Dermis blood vessel endothelial cell (primary cell): ENCODE measurements around the gene CCDC85C. TPM values are rescaled to one million over a fixed set of nuclear protein-coding genes. Genes with fewer than 3 reads are reported as not detected.

Experiments
- DNase-seq: peaks from one replicate; pipeline ENCODE4 v3.0.0; 2010
- total RNA-seq: library from RNA; depleted of rRNA; stranded (reverse); fragments of >200 nt; gene quantifications from 2 replicates; pipeline ENCODE4 v1.2.3, GENCODE V29; 2014

CCDC85C gene
- total RNA-seq, 1 donor from 2014 or later = 14.5 TPM

GRCh38 chr14:99571303-99571986 lies 32.6 kb downstream of the CCDC85C start:
- DNase-seq = no peak

GRCh38 chr14:99570544-99571302 lies 33.3 kb downstream of the CCDC85C start:
- no peak for DNase-seq

DNA sequence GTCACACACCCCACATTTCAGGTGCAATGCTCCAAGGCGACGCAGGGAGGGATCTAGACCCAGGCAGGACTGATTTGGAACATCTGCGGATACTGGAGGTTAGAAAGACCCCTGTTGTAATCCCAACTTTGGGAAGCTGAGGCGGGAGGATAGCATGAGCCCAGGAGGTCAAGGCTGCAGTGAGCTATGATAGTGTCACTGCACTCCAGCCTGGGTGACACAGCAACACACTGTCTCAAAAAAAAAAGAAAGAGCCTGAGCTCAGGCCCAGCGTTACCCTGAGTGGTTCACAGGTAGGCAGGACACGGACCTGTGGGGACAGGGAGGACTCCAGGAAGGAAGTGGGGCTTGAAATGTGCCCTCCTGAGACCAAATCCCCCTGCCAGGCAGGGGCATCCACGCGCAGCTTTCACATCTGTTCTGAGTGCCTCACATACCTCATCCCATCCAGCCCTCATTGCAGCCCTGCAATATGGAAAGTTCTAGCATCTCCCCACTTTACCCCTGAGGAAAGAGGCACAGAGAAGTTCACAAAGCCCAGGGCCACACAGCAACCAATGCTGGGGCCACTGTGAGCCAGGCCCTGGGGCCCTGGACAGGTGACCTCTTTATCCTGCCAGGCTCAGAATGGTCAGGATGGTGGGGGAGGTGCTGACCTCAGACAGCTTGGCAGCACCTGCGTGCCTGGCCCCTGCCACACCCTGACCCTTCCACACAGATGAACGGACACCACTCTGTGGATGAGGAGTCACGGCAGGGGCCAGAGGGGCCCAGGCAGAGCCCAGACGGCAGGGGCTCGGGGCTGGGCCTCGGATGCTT lies 34.1 kb downstream of the CCDC85C start:
- DNase-seq = no peak

DNA sequence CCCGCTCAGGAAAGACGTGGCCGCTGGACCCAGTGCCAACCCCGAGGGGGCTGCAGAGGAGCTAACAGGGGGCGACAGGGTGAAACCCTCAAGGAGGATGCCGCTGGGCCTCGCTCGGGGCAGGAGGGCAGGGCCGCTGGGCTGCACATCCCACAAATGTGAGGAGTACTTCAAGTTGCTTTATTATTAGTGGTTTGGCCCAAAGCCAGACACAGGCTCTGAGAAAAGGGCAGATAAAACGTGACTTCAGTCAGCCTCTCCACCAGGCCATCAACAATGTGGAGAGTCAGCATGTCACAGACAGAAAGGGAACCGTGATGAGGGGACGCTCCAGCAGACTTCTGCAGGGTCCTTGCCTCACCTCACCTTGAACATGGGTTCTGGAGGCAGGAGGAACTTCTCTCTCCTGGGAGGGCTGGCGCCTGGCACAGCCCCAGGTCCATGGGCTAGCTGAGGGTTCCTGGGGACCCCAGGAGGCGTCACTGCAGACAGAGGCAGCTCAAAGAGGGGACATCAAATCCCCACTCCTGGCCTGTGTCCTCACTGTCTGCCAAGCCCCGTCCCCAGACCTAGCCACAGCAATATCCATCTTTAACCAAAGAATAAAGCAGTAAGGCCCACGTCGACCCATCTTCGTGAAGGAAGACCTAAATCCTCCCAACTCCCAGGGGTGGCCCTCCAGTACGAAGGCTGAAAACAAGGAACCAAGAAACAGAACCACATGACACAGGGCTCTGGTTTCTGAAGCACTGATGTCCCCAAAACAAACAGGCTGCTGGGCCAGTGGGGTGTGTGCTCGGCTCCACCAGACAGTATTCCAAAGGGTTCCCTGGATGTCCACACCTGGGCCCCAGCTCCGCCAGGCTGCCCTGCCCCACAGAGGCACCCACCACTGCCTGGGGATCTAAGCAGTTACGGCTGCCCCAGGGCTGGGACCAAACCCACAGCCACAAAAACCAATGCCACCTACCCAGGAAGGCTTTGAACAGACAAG lies 35.1 kb downstream of the CCDC85C start:
- peak; percentile 47 for DNase-seq

DNA sequence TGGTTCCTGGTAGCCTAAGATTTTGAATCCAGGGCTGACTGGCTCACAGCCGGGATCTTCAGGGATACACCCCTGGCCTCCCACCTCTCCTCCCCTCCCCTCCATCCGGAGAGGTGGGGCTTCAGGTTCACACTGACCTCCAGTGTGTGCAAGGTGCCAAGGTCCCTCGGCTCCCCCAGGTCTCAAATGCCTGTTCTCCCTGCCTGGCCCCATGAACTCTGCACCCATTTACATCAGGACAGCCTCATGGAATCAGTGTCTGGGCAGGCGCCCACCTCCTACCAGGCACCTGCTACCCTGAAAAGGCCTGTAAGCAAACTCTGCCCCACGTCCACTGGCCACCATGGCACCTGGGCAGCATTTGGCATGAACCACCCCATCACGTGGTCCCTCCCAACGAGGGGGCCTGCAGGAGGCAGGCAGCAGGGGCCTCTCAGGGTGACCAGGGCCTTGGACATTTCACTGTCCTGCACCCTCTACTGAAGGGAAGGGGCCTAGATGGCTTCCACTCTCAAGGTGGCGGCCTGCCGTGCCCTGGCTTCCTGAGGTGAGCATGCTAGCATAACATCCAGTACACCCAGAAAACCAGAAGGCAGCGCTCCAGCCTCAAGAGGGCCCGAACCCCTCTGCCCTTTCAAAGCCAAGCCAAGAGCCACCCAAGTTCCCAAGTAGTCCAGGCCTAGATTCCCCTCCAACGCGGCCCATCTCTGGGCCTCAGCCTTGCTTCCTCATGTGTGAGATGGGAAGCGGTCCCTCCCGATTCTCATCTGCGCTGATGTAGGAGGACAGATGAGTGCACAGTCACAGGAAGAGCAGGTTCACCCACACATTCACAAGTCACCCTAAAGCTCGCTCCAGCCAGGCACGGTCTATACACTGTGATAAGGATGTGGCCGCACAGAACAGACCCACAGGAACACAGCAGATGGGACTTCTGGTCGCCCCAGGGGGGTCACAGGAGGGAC lies 37.3 kb downstream of the CCDC85C start:
- no peak for DNase-seq

- DNase-seq = peak; percentile 45
Observed at GRCh38 chr14:99566009-99566389, 38.0 kb downstream of the CCDC85C start.

DNA sequence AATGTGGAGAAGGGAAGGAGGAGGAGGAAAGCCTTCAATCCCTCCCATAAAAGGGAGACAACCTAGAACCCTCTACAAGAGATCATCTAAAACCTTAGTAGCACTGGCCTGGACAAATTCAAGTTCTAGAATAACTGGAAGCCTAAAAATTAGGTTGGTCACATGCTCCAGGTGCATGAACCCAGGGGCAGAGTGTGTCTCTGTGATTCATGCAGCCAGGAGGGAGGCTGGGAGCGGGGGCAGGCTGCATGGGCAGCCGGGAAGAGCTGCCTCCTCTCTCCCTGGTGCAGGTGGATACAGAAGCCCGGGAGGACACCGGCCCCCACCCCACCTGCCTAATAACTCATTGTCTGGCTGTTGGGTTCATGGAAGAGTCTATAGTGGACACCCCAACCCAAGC lies 38.6 kb downstream of the CCDC85C start:
- no peak for DNase-seq

- no peak for DNase-seq
Observed at GRCh38 chr14:99564926-99565259, 39.1 kb downstream of the CCDC85C start.

DNA sequence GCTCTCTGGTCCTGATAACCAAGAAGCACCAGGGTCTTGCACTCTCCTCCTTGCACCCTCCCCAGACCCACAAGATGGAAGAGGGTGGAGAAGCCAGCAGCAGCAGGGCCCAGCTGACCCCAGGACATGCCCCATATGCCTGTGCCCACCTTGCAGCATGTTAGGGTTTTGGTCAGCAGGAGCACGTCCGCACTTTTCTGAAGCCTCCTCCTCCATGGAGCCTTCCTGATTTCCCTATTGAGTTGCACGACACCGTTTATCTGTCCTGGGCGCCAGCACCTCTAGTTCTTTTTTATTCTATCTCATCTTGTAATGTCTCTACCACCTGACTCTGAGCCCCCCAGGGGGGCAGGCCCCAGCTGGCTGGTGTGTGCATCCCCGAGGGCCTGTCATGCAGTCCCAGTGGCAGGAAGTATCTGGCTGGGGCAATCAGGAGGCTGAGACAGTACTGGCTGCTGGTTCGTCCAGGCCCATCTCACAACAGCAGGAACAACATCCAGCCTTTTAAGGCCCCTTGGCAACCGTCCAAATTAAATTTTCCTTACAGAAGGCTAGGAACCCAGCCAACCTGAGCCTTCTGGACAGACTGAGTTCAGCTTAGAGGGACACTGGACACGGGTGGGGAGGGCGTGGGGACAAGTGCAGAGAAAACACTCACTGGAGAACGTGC lies 39.6 kb downstream of the CCDC85C start:
- DNase-seq = peak; percentile 88

DNA sequence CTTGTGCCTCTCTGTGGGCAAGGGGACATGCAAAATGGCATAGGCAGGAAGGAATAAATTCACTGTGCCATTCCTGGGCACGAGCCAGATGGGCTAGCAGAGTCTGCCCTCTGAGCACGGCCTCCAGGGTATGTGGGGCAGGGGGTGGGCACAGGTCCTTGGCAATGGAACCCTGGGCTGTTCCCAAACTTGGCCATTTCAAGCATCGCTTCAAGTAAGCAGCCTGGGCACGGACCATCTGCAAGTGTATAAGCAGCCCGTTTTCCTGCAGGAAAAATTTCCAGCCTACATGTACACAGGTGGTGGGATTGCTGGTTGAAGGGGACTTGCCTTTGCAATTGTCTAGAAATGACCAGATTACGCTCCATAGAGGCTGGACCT lies 40.3 kb downstream of the CCDC85C start:
- DNase-seq = no peak

- DNase-seq = peak; percentile 76
Observed at GRCh38 chr14:99562856-99563748, 40.9 kb downstream of the CCDC85C start.

- DNase-seq = no peak
Observed at GRCh38 chr14:99561864-99562263, 42.1 kb downstream of the CCDC85C start.

DNA sequence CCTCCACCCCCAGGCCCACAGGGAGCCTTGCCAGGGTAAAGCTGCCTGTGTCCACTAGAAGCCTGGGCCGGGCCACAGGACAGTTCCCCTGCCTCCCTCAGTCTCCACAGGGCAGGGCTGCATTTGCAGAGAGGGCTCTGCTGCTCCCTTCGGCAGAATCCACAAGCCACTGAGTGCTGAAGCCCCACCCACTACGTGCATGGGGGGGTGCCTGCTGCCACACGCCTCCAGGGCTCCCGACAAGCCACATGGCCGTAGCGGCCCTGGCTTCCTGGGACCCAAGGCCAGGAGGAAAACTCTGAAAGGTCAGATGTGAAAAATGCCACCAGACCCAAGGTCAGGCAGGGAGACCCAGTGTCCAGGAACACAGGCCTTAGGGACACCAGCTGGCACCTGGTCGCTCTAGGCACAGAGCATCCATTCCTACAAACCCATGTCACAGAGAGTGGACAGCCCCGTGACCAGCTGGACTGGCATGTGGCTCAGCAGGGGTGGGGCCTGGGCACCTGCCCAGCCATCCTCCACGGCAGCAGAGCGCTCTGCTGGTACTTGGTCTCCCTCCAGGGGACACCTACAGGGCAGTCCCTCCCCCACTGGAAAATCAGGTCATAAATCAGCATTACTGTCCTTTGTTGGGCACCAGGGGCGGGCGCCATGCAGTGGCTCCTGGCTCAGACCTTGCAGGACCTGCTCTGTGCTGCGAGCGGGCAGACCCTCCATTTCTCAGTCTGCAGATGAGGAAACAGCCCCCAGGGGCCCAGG lies 42.9 kb downstream of the CCDC85C start:
- no peak for DNase-seq

GRCh38 chr14:99560403-99560802 lies 43.6 kb downstream of the CCDC85C start:
- no peak for DNase-seq

DNA sequence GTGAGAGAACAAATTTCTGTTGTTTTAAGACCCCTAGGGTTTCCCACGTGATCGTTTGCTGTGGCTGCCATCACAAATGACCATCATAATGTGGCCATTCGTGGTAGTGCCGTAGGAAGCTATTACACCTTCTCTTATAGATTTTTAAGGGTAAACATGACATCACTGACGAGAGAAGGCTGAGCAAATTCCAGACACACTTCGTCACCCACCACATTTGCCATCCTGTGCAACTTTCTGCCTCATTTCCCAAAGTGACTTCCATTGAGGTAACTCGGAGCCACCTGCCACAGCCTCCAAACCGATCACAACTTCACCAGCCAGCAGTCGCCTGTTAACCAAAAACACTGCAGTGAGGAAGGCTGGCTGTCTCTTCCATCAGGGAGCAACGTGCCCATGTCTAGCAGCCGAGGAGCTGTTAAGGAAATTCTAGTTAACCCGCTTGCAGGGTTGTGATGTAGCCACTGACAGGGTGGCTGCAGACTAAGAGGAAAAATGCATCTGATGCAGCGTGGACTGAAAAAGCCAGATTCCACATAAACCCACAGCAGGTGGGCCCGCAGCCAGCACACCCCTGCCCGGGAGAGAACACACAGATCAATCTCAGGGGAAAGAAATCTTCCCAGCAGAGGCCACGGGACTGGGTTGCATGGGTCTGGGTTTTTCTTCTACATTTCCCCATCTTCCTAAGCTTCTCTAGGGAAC lies 44.6 kb downstream of the CCDC85C start:
- DNase-seq = no peak

GRCh38 chr14:99556134-99556791 lies 47.7 kb downstream of the CCDC85C start:
- no peak for DNase-seq

- DNase-seq = no peak
Observed at GRCh38 chr14:99554757-99555531, 49.1 kb downstream of the CCDC85C start.
